ENCODE measurements around the gene CHST13.

The CHST13 gene

DNA sequence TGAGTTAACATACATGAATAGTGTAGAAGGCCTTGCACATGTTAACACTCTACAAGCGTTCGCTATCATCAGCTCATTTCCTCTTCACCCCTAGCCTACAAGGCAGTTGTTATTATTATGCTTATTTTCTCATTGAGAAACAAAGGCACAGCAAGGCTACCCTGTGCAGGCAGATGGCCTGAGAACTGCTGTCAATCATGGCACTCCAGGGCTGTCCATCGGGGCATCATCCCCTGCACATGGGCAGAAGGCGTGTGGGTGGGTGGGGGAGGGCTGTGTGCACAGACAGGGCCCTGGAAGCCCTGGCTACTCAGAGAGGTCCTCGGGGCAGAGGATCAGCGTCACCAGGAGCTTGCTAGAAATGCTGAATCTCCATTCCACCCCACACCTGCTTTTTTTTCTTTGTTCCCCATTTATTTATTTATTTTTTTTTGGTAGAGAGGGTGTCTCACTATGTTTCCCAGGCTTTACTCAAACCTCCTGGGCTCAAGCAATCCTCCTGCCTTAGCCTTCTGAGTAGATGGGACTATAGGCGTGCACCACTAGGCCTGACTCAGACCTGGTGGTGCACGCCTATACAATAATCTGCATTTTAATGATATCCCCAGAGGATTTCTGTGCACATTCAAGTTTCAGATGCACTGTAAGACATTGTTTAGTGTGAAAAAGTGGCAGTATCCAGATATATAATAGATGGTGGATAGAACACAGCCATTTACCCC lies 38.6 kb upstream of the CHST13 start:
- TF ChIP-seq FOXM1 (IDR thresholded peaks at IDR 0.05; ENCODE audit: borderline replicate concordance, low read depth) (no peak), YY1 (IDR thresholded peaks at IDR 0.05; ENCODE audit: low read depth) (no peak), EP300 (IDR thresholded peaks at IDR 0.05; ENCODE audit: borderline replicate concordance) (no peak), RAD21 (IDR thresholded peaks at IDR 0.05; ENCODE audit: low read depth) (no peak), NFIC (IDR thresholded peaks at IDR 0.05) (no peak), TCF12 (IDR thresholded peaks at IDR 0.05; ENCODE audit: low read depth) (no peak), CEBPB (IDR thresholded peaks at IDR 0.05) (no peak), ZBTB7A (IDR thresholded peaks at IDR 0.05; ENCODE audit: low read depth) (no peak), TEAD4 (IDR thresholded peaks at IDR 0.05) (no peak), TAF1 (IDR thresholded peaks at IDR 0.05; ENCODE audit: low read depth) (no peak)
- TF ChIP-seq, protein P1, sequence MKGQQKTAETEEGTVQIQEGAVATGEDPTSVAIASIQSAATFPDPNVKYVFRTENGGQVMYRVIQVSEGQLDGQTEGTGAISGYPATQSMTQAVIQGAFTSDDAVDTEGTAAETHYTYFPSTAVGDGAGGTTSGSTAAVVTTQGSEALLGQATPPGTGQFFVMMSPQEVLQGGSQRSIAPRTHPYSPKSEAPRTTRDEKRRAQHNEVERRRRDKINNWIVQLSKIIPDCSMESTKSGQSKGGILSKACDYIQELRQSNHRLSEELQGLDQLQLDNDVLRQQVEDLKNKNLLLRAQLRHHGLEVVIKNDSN (IDR thresholded peaks at IDR 0.05) = no peak
- TF ChIP-seq, protein P2, sequence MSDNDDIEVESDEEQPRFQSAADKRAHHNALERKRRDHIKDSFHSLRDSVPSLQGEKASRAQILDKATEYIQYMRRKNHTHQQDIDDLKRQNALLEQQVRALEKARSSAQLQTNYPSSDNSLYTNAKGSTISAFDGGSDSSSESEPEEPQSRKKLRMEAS (IDR thresholded peaks at IDR 0.05) = no peak
- TF ChIP-seq, protein P3, sequence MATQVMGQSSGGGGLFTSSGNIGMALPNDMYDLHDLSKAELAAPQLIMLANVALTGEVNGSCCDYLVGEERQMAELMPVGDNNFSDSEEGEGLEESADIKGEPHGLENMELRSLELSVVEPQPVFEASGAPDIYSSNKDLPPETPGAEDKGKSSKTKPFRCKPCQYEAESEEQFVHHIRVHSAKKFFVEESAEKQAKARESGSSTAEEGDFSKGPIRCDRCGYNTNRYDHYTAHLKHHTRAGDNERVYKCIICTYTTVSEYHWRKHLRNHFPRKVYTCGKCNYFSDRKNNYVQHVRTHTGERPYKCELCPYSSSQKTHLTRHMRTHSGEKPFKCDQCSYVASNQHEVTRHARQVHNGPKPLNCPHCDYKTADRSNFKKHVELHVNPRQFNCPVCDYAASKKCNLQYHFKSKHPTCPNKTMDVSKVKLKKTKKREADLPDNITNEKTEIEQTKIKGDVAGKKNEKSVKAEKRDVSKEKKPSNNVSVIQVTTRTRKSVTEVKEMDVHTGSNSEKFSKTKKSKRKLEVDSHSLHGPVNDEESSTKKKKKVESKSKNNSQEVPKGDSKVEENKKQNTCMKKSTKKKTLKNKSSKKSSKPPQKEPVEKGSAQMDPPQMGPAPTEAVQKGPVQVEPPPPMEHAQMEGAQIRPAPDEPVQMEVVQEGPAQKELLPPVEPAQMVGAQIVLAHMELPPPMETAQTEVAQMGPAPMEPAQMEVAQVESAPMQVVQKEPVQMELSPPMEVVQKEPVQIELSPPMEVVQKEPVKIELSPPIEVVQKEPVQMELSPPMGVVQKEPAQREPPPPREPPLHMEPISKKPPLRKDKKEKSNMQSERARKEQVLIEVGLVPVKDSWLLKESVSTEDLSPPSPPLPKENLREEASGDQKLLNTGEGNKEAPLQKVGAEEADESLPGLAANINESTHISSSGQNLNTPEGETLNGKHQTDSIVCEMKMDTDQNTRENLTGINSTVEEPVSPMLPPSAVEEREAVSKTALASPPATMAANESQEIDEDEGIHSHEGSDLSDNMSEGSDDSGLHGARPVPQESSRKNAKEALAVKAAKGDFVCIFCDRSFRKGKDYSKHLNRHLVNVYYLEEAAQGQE (IDR thresholded peaks at IDR 0.05; ENCODE audit: low read depth) = no peak

DNA sequence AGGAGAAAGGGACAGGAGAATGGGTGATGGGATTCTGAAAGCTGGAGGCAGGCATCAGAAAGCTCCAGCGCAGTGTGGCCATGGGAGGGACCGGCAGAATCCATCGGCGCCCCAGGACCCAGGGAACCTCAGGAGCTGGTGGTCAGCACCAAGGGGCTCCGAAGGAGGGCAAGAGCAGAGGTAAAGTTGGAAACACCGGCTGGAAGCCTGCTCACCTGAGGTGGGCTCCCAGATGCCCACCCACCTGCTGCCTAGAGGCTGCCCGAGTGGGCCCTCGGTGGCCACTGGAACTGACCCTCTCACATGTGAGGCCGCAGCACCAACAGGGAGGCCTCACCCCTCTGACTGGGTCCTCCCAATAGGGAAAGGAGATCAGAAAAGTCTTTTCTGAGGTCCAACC lies 38.0 kb upstream of the CHST13 start:
- no peak for TF ChIP-seq ZBTB7A (IDR thresholded peaks at IDR 0.05; ENCODE audit: low read depth)
- no peak for TF ChIP-seq EGR1 (IDR thresholded peaks at IDR 0.05)
- no peak for TF ChIP-seq FOXM1 (IDR thresholded peaks at IDR 0.05; ENCODE audit: borderline replicate concordance, low read depth)
- TF ChIP-seq, protein P3 (IDR thresholded peaks at IDR 0.05; ENCODE audit: low read depth) = no peak
- no peak for TF ChIP-seq YY1 (IDR thresholded peaks at IDR 0.05; ENCODE audit: low read depth)
- no peak for TF ChIP-seq TCF12 (IDR thresholded peaks at IDR 0.05; ENCODE audit: low read depth)
- TF ChIP-seq NFIC (IDR thresholded peaks at IDR 0.05) = no peak
- TF ChIP-seq EP300 (IDR thresholded peaks at IDR 0.05; ENCODE audit: borderline replicate concordance) = no peak
- no peak for TF ChIP-seq CEBPB (IDR thresholded peaks at IDR 0.05)
- TF ChIP-seq RAD21 (IDR thresholded peaks at IDR 0.05; ENCODE audit: low read depth) = no peak
- TF ChIP-seq, protein P2 (IDR thresholded peaks at IDR 0.05) = no peak
- TF ChIP-seq, protein P1 (IDR thresholded peaks at IDR 0.05) = no peak
- no peak for TF ChIP-seq CREB1 (IDR thresholded peaks at IDR 0.05; ENCODE audit: low read depth)

DNA sequence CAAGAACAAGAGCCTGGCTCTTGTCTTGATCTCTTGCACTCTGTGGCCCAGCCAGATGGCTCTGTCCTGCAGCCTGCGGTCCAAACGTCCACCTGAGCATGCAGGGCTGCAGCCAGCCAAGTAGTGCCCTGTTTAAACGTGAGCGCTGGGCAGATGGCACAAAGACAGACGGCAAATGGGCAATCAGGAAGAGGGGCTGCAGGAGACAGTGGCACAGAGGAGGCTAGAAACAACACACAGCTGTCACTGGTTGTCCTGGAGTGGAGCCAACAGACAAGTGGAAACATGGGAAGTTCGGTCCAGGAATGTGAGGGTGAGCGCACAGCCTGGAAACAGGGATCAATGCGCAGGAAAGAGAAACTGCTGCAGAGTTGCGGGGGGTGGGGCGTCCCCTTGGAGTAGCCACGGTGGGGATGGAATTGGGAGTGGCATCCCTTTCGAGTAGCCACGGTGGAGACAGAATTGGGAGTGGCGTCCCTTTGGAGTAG lies 37.6 kb upstream of the CHST13 start:
- TF ChIP-seq EGR1 (IDR thresholded peaks at IDR 0.05) = no peak
- no peak for TF ChIP-seq EP300 (IDR thresholded peaks at IDR 0.05; ENCODE audit: borderline replicate concordance)
- no peak for TF ChIP-seq TCF12 (IDR thresholded peaks at IDR 0.05; ENCODE audit: low read depth)
- TF ChIP-seq RAD21 (IDR thresholded peaks at IDR 0.05; ENCODE audit: low read depth) = no peak
- TF ChIP-seq, protein P3 (IDR thresholded peaks at IDR 0.05; ENCODE audit: low read depth) = no peak
- no peak for TF ChIP-seq TAF1 (IDR thresholded peaks at IDR 0.05; ENCODE audit: low read depth)
- no peak for TF ChIP-seq CREB1 (IDR thresholded peaks at IDR 0.05; ENCODE audit: low read depth)
- TF ChIP-seq, protein P2 (IDR thresholded peaks at IDR 0.05) = no peak
- TF ChIP-seq, protein P1 (IDR thresholded peaks at IDR 0.05) = no peak
- no peak for TF ChIP-seq YY1 (IDR thresholded peaks at IDR 0.05; ENCODE audit: low read depth)
- no peak for TF ChIP-seq FOXM1 (IDR thresholded peaks at IDR 0.05; ENCODE audit: borderline replicate concordance, low read depth)

Measured in Ishikawa (cell line).